ENCODE data around the gene PRDM16. TPM values are rescaled to one million over a fixed set of nuclear protein-coding genes. Genes with fewer than 3 reads are reported as not detected.

The PRDM16 gene
- total RNA-seq, 2 experiments from 2014 or later = 1.1 to 2.3 TPM

GRCh38 chr1:3403388-3404231 lies 334.6 kb downstream of the PRDM16 start:
- DNase-seq = no peak
- no peak overlapping the region for H3K27ac Mint-ChIP-seq
- no peaks in the 10 kb centered on the region for H3K9me3 Mint-ChIP-seq
- no peaks in the 10 kb centered on the region for H3K4me1 Mint-ChIP-seq
- ChIA-PET POLR2A (no interaction called here), CTCF (no interaction called here)
- no peaks in the 10 kb centered on the region for H3K27me3 Mint-ChIP-seq
- H3K36me3 Mint-ChIP-seq (ENCODE audit: low read depth) = no peaks in the 10 kb centered on the region
- no peak overlapping the region for H3K4me3 Mint-ChIP-seq

- Mint-ChIP-seq H3K4me1 (no peaks in the 10 kb centered on the region), H3K36me3 (ENCODE audit: low read depth) (no peaks in the 10 kb centered on the region), H3K27ac (no peak overlapping the region), H3K27me3 (no peaks in the 10 kb centered on the region), H3K4me3 (no peak overlapping the region), H3K9me3 (no peaks in the 10 kb centered on the region)
- no peak for DNase-seq
- ChIA-PET CTCF (no interaction called here), POLR2A (no interaction called here)
Observed at GRCh38 chr1:3404301-3404700, 335.3 kb downstream of the PRDM16 start.

GRCh38 chr1:3404801-3405200 lies 335.8 kb downstream of the PRDM16 start:
- Mint-ChIP-seq H3K27me3 (no peaks in the 10 kb centered on the region), H3K4me1 (no peaks in the 10 kb centered on the region), H3K27ac (no peak overlapping the region), H3K36me3 (ENCODE audit: low read depth) (no peaks in the 10 kb centered on the region), H3K9me3 (no peaks in the 10 kb centered on the region), H3K4me3 (no peak overlapping the region)
- ChIA-PET CTCF (no interaction called here), POLR2A (no interaction called here)
- DNase-seq = no peak

GRCh38 chr1:3405491-3405890 lies 336.5 kb downstream of the PRDM16 start:
- ChIA-PET POLR2A (no interaction called here), CTCF (no interaction called here)
- no peaks in the 10 kb centered on the region for H3K4me1 Mint-ChIP-seq
- H3K36me3 Mint-ChIP-seq (ENCODE audit: low read depth) = no peaks in the 10 kb centered on the region
- H3K27ac Mint-ChIP-seq = no peak overlapping the region
- DNase-seq = no peak
- H3K27me3 Mint-ChIP-seq = no peaks in the 10 kb centered on the region
- H3K9me3 Mint-ChIP-seq = no peaks in the 10 kb centered on the region
- H3K4me3 Mint-ChIP-seq = no peak overlapping the region

GRCh38 chr1:3405974-3406867 lies 337.2 kb downstream of the PRDM16 start:
- POLR2A ChIA-PET = no interaction called here
- DNase-seq = no peak
- H3K9me3 Mint-ChIP-seq = no peaks in the 10 kb centered on the region
- H3K27me3 Mint-ChIP-seq = no peaks in the 10 kb centered on the region
- no peaks in the 10 kb centered on the region for H3K36me3 Mint-ChIP-seq (ENCODE audit: low read depth)
- H3K27ac Mint-ChIP-seq = no peak overlapping the region
- no peak overlapping the region for H3K4me3 Mint-ChIP-seq
- no peaks in the 10 kb centered on the region for H3K4me1 Mint-ChIP-seq
- CTCF ChIA-PET = no interaction called here

- CTCF ChIA-PET = no interaction called here
- Mint-ChIP-seq H3K27me3 (no peaks in the 10 kb centered on the region), H3K36me3 (ENCODE audit: low read depth) (no peaks in the 10 kb centered on the region), H3K4me1 (no peaks in the 10 kb centered on the region), H3K9me3 (no peaks in the 10 kb centered on the region), H3K4me3 (no peak overlapping the region), H3K27ac (no peak overlapping the region)
- DNase-seq = no peak
- POLR2A ChIA-PET = no interaction called here
Observed at GRCh38 chr1:3407021-3407420, 338.0 kb downstream of the PRDM16 start.

GRCh38 chr1:3408751-3409266 lies 339.8 kb downstream of the PRDM16 start:
- ChIA-PET POLR2A (no interaction called here), CTCF (no interaction called here)
- no peaks in the 10 kb centered on the region for H3K4me1 Mint-ChIP-seq
- no peak overlapping the region for H3K27ac Mint-ChIP-seq
- no peak overlapping the region for H3K4me3 Mint-ChIP-seq
- no peak for DNase-seq
- no peaks in the 10 kb centered on the region for H3K9me3 Mint-ChIP-seq
- H3K36me3 Mint-ChIP-seq (ENCODE audit: low read depth) = no peaks in the 10 kb centered on the region
- no peaks in the 10 kb centered on the region for H3K27me3 Mint-ChIP-seq

GRCh38 chr1:3409366-3410141 lies 340.6 kb downstream of the PRDM16 start:
- ChIA-PET CTCF (no interaction called here), POLR2A (no interaction called here)
- Mint-ChIP-seq H3K36me3 (ENCODE audit: low read depth) (no peaks in the 10 kb centered on the region), H3K9me3 (no peaks in the 10 kb centered on the region), H3K27me3 (no peaks in the 10 kb centered on the region), H3K4me3 (no peak overlapping the region), H3K4me1 (no peaks in the 10 kb centered on the region), H3K27ac (no peak overlapping the region)
- no peak for DNase-seq

GRCh38 chr1:3410142-3410925 lies 341.3 kb downstream of the PRDM16 start:
- Mint-ChIP-seq H3K27ac (no peak overlapping the region), H3K9me3 (no peaks in the 10 kb centered on the region), H3K27me3 (no peaks in the 10 kb centered on the region), H3K4me3 (no peak overlapping the region), H3K36me3 (ENCODE audit: low read depth) (no peaks in the 10 kb centered on the region), H3K4me1 (no peaks in the 10 kb centered on the region)
- ChIA-PET POLR2A (no interaction called here), CTCF (no interaction called here)
- no peak for DNase-seq

- Mint-ChIP-seq H3K4me1 (no peaks in the 10 kb centered on the region), H3K9me3 (peaks cover 3% of the 10 kb centered on the region), H3K27me3 (no peaks in the 10 kb centered on the region), H3K27ac (no peak overlapping the region), H3K36me3 (ENCODE audit: low read depth) (no peaks in the 10 kb centered on the region), H3K4me3 (no peak overlapping the region)
- DNase-seq = no peak
- ChIA-PET POLR2A (no interaction called here), CTCF (no interaction called here)
Observed at GRCh38 chr1:3411806-3412205, 342.8 kb downstream of the PRDM16 start.

GRCh38 chr1:3412376-3412775 lies 343.4 kb downstream of the PRDM16 start:
- POLR2A ChIA-PET = no interaction called here
- DNase-seq = no peak
- no peaks in the 10 kb centered on the region for H3K36me3 Mint-ChIP-seq (ENCODE audit: low read depth)

GRCh38 chr1:3413975-3414710 lies 345.1 kb downstream of the PRDM16 start:
- Mint-ChIP-seq H3K27me3 (no peaks in the 10 kb centered on the region), H3K27ac (no peak overlapping the region), H3K4me3 (no peak overlapping the region), H3K36me3 (ENCODE audit: low read depth) (no peaks in the 10 kb centered on the region), H3K9me3 (peaks cover 6% of the 10 kb centered on the region), H3K4me1 (no peaks in the 10 kb centered on the region)
- POLR2A ChIA-PET = no interaction called here
- DNase-seq = no peak
- CTCF ChIA-PET = no interaction called here

More at GRCh38 chr1:3412376-3412775, 343.4 kb downstream of the PRDM16 start:
- H3K27ac Mint-ChIP-seq = no peak overlapping the region
- no peaks in the 10 kb centered on the region for H3K27me3 Mint-ChIP-seq
- H3K4me3 Mint-ChIP-seq = no peak overlapping the region
- CTCF ChIA-PET = no interaction called here
- peaks cover 6% of the 10 kb centered on the region for H3K9me3 Mint-ChIP-seq
- H3K4me1 Mint-ChIP-seq = no peaks in the 10 kb centered on the region

All from activated CD4-positive, alpha-beta T cell treated with anti-CD3 and anti-CD28 coated beads, Interleukin-2, amount 10 ng/mL, durations not matched to agents 7 days and 5 days (primary cell).